GM23338 (cell line): ENCODE measurements around the gene MLNR.

Source experiments
- CREB1 ChIP-seq: fragments of 250-450 bp; sonication (Bioruptor Pico); IDR thresholded peaks from 2 replicates; pipeline ENCODE4 v1.5.0; 2020; ENCODE audit warnings: low read depth, mild to moderate bottlenecking, moderate library complexity
- CTCF ChIP-seq, 2 experiments: fragments of 200-600 bp in 1 of 2; sonication (generic) in 1 of 2; conservative IDR thresholded peaks; 2 replicates each; pipeline versions ENCODE4 v1.5.1 to v1.6.1; 2016 to 2017; ENCODE audit warnings: antibody characterized with exemption in 2 of 2, low read depth in 2 of 2, mild to moderate bottlenecking in 2 of 2, moderate library complexity in 1 of 2
- EZH2 ChIP-seq: fragments of 200-600 bp; sonication (generic); IDR thresholded peaks from one replicate; pipeline ENCODE4 v1.8.0; 2017; ENCODE audit warnings: antibody characterized with exemption, mild to moderate bottlenecking, low read depth; ENCODE audit not compliant: unreplicated experiment
- EZH2phosphoT487 ChIP-seq: fragments of 200-600 bp; sonication (generic); IDR thresholded peaks from one replicate; pipeline ENCODE4 v1.8.1; 2018; ENCODE audit warnings: antibody characterized with exemption; ENCODE audit not compliant: unreplicated experiment
- JUNB ChIP-seq: IDR thresholded peaks from one replicate; pipeline ENCODE4 v1.6.1; 2016; ENCODE audit warnings: antibody characterized with exemption; ENCODE audit not compliant: unreplicated experiment
- POLR2AphosphoS5 ChIP-seq: IDR thresholded peaks from 2 replicates; pipeline ENCODE4 v1.6.1; 2016; ENCODE audit warnings: antibody characterized with exemption, low read depth
- REST ChIP-seq: IDR thresholded peaks from one replicate; pipeline ENCODE4 v1.6.1; 2018; ENCODE audit warnings: antibody characterized with exemption; ENCODE audit not compliant: unreplicated experiment
- STAT1 ChIP-seq: IDR thresholded peaks from one replicate; pipeline ENCODE4 v1.6.1; 2016; ENCODE audit warnings: antibody characterized with exemption; ENCODE audit not compliant: unreplicated experiment
- ZNF331 ChIP-seq: fragments of 250-450 bp; sonication (Bioruptor Pico); IDR thresholded peaks from 2 replicates; pipeline ENCODE4 v1.5.0; 2020; ENCODE audit warnings: low read depth, mild to moderate bottlenecking, moderate library complexity
- TF ChIP-seq, protein P1 (sequence below): IDR thresholded peaks from 2 replicates; pipeline ENCODE4 v1.6.1; 2016; ENCODE audit warnings: antibody characterized with exemption
- TF ChIP-seq, protein P2 (sequence below): fragments of 250-450 bp; sonication (Bioruptor Pico); IDR thresholded peaks from 2 replicates; pipeline ENCODE4 v1.5.0; 2020; ENCODE audit warnings: mild to moderate bottlenecking, moderate library complexity

DNA sequence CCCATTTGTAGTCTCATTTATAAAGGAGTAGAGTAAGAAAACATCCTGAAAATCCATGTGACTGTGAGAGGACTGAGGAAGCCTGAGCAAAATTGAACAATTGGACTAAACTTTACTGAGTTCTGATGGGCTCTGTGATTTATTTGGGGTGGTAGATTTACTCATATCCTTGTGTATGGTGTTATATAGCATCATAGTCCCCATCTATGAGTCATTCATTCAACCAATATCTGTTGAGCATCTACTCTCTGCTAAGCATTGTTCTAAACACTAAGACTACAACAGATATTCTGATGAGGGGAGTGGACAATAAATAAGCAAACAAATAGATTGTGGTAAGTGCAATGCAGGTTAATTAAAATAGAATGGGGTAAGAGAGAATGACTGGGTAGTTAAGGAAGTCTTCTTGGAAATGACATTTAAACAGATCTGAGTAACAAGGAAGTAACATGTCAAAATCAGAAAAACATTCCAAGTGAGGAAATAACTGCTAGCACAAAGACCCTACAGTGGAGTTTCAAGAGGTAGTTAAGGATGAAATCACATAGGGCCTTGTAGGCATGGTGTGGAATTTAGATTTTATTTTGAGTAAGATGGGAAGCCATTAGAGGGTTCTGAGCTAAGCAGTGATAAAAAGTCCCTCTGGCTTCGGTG lies 36.3 kb upstream of the MLNR start:
- TF ChIP-seq EZH2phosphoT487 (no peak), CTCF (conservative IDR thresholded peaks at IDR 0.05; ENCODE audit: low read depth in 2 of 2) (no peak), POLR2AphosphoS5 (no peak), EZH2 (no peak), CREB1 (CRISPR knock-in tag) (no peak), REST (no peak), STAT1 (no peak), ZNF331 (no peak), JUNB (no peak)
- TF ChIP-seq, protein P1, sequence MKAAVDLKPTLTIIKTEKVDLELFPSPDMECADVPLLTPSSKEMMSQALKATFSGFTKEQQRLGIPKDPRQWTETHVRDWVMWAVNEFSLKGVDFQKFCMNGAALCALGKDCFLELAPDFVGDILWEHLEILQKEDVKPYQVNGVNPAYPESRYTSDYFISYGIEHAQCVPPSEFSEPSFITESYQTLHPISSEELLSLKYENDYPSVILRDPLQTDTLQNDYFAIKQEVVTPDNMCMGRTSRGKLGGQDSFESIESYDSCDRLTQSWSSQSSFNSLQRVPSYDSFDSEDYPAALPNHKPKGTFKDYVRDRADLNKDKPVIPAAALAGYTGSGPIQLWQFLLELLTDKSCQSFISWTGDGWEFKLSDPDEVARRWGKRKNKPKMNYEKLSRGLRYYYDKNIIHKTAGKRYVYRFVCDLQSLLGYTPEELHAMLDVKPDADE, result no peak
- TF ChIP-seq, protein P2, sequence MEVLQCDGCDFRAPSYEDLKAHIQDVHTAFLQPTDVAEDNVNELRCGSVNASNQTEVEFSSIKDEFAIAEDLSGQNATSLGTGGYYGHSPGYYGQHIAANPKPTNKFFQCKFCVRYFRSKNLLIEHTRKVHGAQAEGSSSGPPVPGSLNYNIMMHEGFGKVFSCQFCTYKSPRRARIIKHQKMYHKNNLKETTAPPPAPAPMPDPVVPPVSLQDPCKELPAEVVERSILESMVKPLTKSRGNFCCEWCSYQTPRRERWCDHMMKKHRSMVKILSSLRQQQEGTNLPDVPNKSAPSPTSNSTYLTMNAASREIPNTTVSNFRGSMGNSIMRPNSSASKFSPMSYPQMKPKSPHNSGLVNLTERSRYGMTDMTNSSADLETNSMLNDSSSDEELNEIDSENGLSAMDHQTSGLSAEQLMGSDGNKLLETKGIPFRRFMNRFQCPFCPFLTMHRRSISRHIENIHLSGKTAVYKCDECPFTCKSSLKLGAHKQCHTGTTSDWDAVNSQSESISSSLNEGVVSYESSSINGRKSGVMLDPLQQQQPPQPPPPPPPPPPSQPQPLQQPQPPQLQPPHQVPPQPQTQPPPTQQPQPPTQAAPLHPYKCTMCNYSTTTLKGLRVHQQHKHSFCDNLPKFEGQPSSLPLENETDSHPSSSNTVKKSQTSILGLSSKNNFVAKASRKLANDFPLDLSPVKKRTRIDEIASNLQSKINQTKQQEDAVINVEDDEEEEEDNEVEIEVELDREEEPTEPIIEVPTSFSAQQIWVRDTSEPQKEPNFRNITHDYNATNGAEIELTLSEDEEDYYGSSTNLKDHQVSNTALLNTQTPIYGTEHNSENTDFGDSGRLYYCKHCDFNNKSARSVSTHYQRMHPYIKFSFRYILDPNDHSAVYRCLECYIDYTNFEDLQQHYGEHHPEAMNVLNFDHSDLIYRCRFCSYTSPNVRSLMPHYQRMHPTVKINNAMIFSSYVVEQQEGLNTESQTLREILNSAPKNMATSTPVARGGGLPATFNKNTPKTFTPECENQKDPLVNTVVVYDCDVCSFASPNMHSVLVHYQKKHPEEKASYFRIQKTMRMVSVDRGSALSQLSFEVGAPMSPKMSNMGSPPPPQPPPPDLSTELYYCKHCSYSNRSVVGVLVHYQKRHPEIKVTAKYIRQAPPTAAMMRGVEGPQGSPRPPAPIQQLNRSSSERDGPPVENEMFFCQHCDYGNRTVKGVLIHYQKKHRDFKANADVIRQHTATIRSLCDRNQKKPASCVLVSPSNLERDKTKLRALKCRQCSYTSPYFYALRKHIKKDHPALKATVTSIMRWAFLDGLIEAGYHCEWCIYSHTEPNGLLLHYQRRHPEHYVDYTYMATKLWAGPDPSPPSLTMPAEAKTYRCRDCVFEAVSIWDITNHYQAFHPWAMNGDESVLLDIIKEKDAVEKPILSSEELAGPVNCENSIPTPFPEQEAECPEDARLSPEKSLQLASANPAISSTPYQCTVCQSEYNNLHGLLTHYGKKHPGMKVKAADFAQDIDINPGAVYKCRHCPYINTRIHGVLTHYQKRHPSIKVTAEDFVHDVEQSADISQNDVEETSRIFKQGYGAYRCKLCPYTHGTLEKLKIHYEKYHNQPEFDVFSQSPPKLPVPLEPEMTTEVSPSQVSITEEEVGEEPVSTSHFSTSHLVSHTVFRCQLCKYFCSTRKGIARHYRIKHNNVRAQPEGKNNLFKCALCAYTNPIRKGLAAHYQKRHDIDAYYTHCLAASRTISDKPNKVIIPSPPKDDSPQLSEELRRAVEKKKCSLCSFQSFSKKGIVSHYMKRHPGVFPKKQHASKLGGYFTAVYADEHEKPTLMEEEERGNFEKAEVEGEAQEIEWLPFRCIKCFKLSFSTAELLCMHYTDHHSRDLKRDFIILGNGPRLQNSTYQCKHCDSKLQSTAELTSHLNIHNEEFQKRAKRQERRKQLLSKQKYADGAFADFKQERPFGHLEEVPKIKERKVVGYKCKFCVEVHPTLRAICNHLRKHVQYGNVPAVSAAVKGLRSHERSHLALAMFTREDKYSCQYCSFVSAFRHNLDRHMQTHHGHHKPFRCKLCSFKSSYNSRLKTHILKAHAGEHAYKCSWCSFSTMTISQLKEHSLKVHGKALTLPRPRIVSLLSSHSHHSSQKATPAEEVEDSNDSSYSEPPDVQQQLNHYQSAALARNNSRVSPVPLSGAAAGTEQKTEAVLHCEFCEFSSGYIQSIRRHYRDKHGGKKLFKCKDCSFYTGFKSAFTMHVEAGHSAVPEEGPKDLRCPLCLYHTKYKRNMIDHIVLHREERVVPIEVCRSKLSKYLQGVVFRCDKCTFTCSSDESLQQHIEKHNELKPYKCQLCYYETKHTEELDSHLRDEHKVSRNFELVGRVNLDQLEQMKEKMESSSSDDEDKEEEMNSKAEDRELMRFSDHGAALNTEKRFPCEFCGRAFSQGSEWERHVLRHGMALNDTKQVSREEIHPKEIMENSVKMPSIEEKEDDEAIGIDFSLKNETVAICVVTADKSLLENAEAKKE (CRISPR knock-in tag), result no peak
